HUDEP-2 (cell line): Measurements from ENCODE around the gene ZNF730.
"Not testable (repeated sequence)": the region's sequence is repeated elsewhere in the genome, so short reads cannot be mapped to it uniquely, and the experiment has no call there.

Source experiments
- DNase-seq, 76 experiments: peaks; one replicate each; lab custom pipeline; 2025; ENCODE audit not compliant: unreplicated experiment in 76 of 76; lab: John Stamatoyannopoulos, UW

The ZNF730 gene

GRCh38 chr19:23116802-23117571 lies at the start of gene ZNF730:
TSS of gene ZNF730 (plus strand) at chr19:23117025. CDS start at chr19:23117174, 149 bp downstream.
- DNase-seq: no peak

- DNase-seq: peak in 1 of 76 experiments; percentile 2
Measured at GRCh38 chr19:23070353-23071146, 46.3 kb upstream of the ZNF730 start.

- no peak for DNase-seq
Measured at GRCh38 chr19:23071147-23071511, 45.7 kb upstream of the ZNF730 start.

- DNase-seq: no peak
Measured at GRCh38 chr19:23075031-23075733, 41.6 kb upstream of the ZNF730 start.

- DNase-seq: not testable (repeated sequence)
Measured at GRCh38 chr19:23077776-23078175, 39.0 kb upstream of the ZNF730 start.

- no peak for DNase-seq
Measured at GRCh38 chr19:23093832-23094231, 23.0 kb upstream of the ZNF730 start.

- no peak for DNase-seq
Measured at GRCh38 chr19:23095418-23095817, 21.4 kb upstream of the ZNF730 start.

GRCh38 chr19:23098286-23098685 lies 18.5 kb upstream of the ZNF730 start:
- DNase-seq: no peak

- no peak for DNase-seq
Measured at GRCh38 chr19:23098988-23099387, 17.8 kb upstream of the ZNF730 start.

GRCh38 chr19:23099966-23100365 lies 16.9 kb upstream of the ZNF730 start:
- DNase-seq: no peak

- no peak for DNase-seq
Measured at GRCh38 chr19:23101241-23101640, 15.6 kb upstream of the ZNF730 start.

GRCh38 chr19:23118400-23118799 lies 1.6 kb downstream of the ZNF730 start:
- DNase-seq: no peak

- DNase-seq: not testable (repeated sequence)
Measured at GRCh38 chr19:23134211-23134610, 17.4 kb downstream of the ZNF730 start.

GRCh38 chr19:23145617-23146415 lies 29.0 kb downstream of the ZNF730 start:
- no peak for DNase-seq

GRCh38 chr19:23160766-23161165 lies 43.9 kb downstream of the ZNF730 start:
- DNase-seq: no peak

GRCh38 chr19:23168286-23168685 lies 51.5 kb downstream of the ZNF730 start:
- DNase-seq: not testable (repeated sequence)

GRCh38 chr19:23183251-23183650 lies 66.4 kb downstream of the ZNF730 start:
- DNase-seq: no peak

- DNase-seq: no peak
Measured at GRCh38 chr19:23190341-23190740, 73.5 kb downstream of the ZNF730 start.
